ENCODE measurements around the gene KLF5.

Gene KLF5

DNA sequence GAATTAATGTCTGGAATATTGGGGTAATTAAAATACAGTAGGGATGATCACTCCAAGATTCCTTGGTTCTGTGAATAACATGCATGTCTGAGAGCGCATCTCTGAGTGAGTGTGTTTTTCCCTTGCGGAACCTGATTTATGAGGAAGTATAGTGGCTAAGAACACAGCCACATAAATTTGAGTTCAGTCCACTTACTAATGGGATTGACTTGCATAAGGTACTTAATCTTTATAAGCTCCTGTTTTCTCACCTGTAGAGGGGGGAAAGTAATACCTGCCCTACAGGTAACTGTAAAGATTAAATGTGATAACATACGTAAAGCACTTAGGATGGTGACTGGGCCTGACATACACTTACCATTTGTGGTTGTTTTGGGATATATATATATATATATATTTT, 60.8 kb downstream of the KLF5 start:
- no peaks in the 10 kb centered on the region for H3K9me3 ChIP-seq (ENCODE audit: control insufficient read depth, low read length)

More for the DNA sequence above, 60.8 kb downstream of the KLF5 start:
- Histone ChIP-seq H3K4me3 (ENCODE audit: low read length) (no peak overlapping the region), H3K36me3 (ENCODE audit: control insufficient read depth, insufficient read depth, low read length) (no peaks in the 10 kb centered on the region), H3K9ac (ENCODE audit: low read length) (no peak overlapping the region), H3K4me1 (ENCODE audit: control insufficient read depth, insufficient read depth, low read length) (no peaks in the 10 kb centered on the region), H3K27me3 (ENCODE audit: control insufficient read depth, insufficient read depth, low read length) (no peaks in the 10 kb centered on the region)
